Liver (tissue), 9 donors: ENCODE measurements around the gene SLC5A3. TPM values are rescaled to one million over a fixed set of nuclear protein-coding genes. Genes with fewer than 3 reads are reported as not detected.

ENCODE experiments used
- DNase-seq: peaks from one replicate; pipeline ENCODE4 v3.0.0-alpha.2; 2017; ENCODE audit warnings: low spot score
- H3K27ac ChIP-seq, 2 donors: one replicate each; pipeline ENCODE4 v1.7.0; 2013; ENCODE audit warnings: inconsistent platforms in 2 of 2, low read length in 2 of 2, control low read depth in 1 of 2, low read depth in 1 of 2, mild to moderate bottlenecking in 1 of 2
- H3K27me3 ChIP-seq, 4 donors: one replicate each; pipeline versions ENCODE4 v1.6.1 to v1.7.0; 2013; ENCODE audit warnings: low read length in 3 of 4, inconsistent platforms in 1 of 4, mild to moderate bottlenecking in 1 of 4, moderate library complexity in 1 of 4; ENCODE audit not compliant: control insufficient read depth in 4 of 4, insufficient read depth in 4 of 4
- H3K36me3 ChIP-seq, 4 donors: one replicate each; pipeline versions ENCODE4 v1.6.1 to v1.7.0; 2013; ENCODE audit warnings: low read length in 3 of 4, mild to moderate bottlenecking in 3 of 4, low read depth in 1 of 4, moderate library complexity in 1 of 4; ENCODE audit not compliant: control insufficient read depth in 4 of 4, insufficient read depth in 3 of 4
- H3K4me1 ChIP-seq, 4 donors: one replicate each; pipeline versions ENCODE4 v1.6.1 to v1.7.0; 2013; ENCODE audit warnings: low read length in 3 of 4, mild to moderate bottlenecking in 3 of 4, moderate library complexity in 1 of 4; ENCODE audit not compliant: control insufficient read depth in 4 of 4, insufficient read depth in 4 of 4
- H3K4me3 ChIP-seq, 3 donors: one replicate each; pipeline versions ENCODE4 v1.6.1 to v1.7.0; 2013; ENCODE audit warnings: low read length in 3 of 3, control low read depth in 1 of 3, low read depth in 1 of 3, mild to moderate bottlenecking in 1 of 3
- H3K9ac ChIP-seq, 2 donors: one replicate each; pipeline ENCODE4 v1.7.0; 2013; ENCODE audit warnings: low read length in 2 of 2, mild to moderate bottlenecking in 2 of 2, moderate library complexity in 2 of 2, control low read depth in 1 of 2, low read depth in 1 of 2
- H3K9me3 ChIP-seq, 4 donors: one replicate each; pipeline versions ENCODE4 v1.6.1 to v1.7.0; 2013; ENCODE audit warnings: low read length in 3 of 4; ENCODE audit not compliant: control insufficient read depth in 4 of 4
- EGR1 ChIP-seq, 2 donors: IDR thresholded peaks; 2 replicates each; pipeline ENCODE4 v1.6.1; 2016 to 2018; ENCODE audit warnings: antibody characterized with exemption in 2 of 2, low read depth in 2 of 2
- FOXA2 ChIP-seq: IDR thresholded peaks from 2 replicates; pipeline ENCODE4 v1.6.1; 2016; ENCODE audit warnings: antibody characterized with exemption
- GABPA ChIP-seq, 2 donors: IDR thresholded peaks in 1 of 2; conservative IDR thresholded peaks in 1 of 2; 2 replicates each; pipeline ENCODE4 v1.6.1; 2016; ENCODE audit warnings: antibody characterized with exemption in 2 of 2, mild to moderate bottlenecking in 1 of 2, moderate library complexity in 1 of 2
- HNF4A ChIP-seq, 2 donors: conservative IDR thresholded peaks; 2 replicates each; pipeline ENCODE4 v1.6.1; 2016; ENCODE audit warnings: antibody characterized with exemption in 2 of 2, mild to moderate bottlenecking in 2 of 2
- HNF4G ChIP-seq: IDR thresholded peaks from 2 replicates; pipeline ENCODE4 v1.6.1; 2016; ENCODE audit warnings: antibody characterized with exemption
- JUND ChIP-seq, 2 donors: IDR thresholded peaks; 2 replicates each; pipeline ENCODE4 v1.6.1; 2016; ENCODE audit warnings: antibody characterized with exemption in 2 of 2
- NR2F2 ChIP-seq: IDR thresholded peaks from 2 replicates; pipeline ENCODE4 v1.6.1; 2016; ENCODE audit warnings: antibody characterized with exemption
- RAD21 ChIP-seq, 2 donors: IDR thresholded peaks; 2 replicates each; pipeline ENCODE4 v1.6.1; 2016; ENCODE audit warnings: antibody characterized with exemption in 2 of 2, mild to moderate bottlenecking in 2 of 2
- RXRA ChIP-seq, 2 donors: IDR thresholded peaks; 2 replicates each; pipeline ENCODE4 v1.6.1; 2017 to 2018; ENCODE audit warnings: antibody characterized with exemption in 2 of 2, mild to moderate bottlenecking in 1 of 2
- SP1 ChIP-seq: IDR thresholded peaks from 2 replicates; pipeline ENCODE4 v1.6.1; 2018; ENCODE audit warnings: antibody characterized with exemption, mild to moderate bottlenecking
- TAF1 ChIP-seq: conservative IDR thresholded peaks from 2 replicates; pipeline ENCODE4 v1.6.1; 2016; ENCODE audit warnings: antibody characterized with exemption, mild to moderate bottlenecking
- YY1 ChIP-seq: IDR thresholded peaks from 2 replicates; pipeline ENCODE4 v1.6.1; 2016; ENCODE audit warnings: antibody characterized with exemption, mild to moderate bottlenecking
- WGBS: extraction: QIAGEN DNeasy Blood & Tissue Kit; methylation state at CpG from one replicate; pipeline ENCODE4 v1.1.7; 2013; 5-methylcytosine and 5-hydroxymethylcytosine counted together
- polyA plus RNA-seq, 2 donors: library from polyadenylated mRNA; stranded (reverse) in 1 of 2; unstranded in 1 of 2; fragments of 200-250 nt in 1 of 2; fragments of >200 nt in 1 of 2; fragmentation: Nextera tagmentation in 1 of 2; extraction: Ambion mirVana in 1 of 2; gene quantifications; one replicate each; pipeline versions ENCODE4 v1.2.1 to v1.2.3, GENCODE V29; 2013 to 2015
- total RNA-seq, 2 donors: library from RNA; depleted of rRNA; stranded (reverse); fragments of >200 nt; gene quantifications; one replicate each; pipeline ENCODE4 v1.2.3, GENCODE V29; 2014
- TF ChIP-seq, protein P1 (sequence below): IDR thresholded peaks from 2 replicates; pipeline ENCODE4 v1.6.1; 2016; ENCODE audit warnings: antibody characterized with exemption, mild to moderate bottlenecking
- TF ChIP-seq, protein P2 (sequence below): IDR thresholded peaks from 2 replicates; pipeline ENCODE4 v1.6.1; 2016; ENCODE audit warnings: antibody characterized with exemption
- TF ChIP-seq, protein P3 (sequence below): fragments of 150-350 bp; IDR thresholded peaks from 2 replicates; pipeline ENCODE4 v1.5.1; 2017; ENCODE audit warnings: improper control_type of control experiment, low read depth, low read length; ENCODE audit not compliant: missing input control
- TF ChIP-seq, protein P4 (sequence below): IDR thresholded peaks from 2 replicates; pipeline ENCODE4 v1.6.1; 2016; ENCODE audit warnings: antibody characterized with exemption
- donor health status: healthy.
- donor health status: healthy.
- donor health status: healthy.
- donor health status: healthy.
- donor health status: healthy.

SLC5A3 gene
- 10 to 100 TPM; 13.3 to 16.6 TPM for total RNA-seq
- polyA plus RNA-seq: 1 to 10 TPM; 1.5 to 2.9 TPM

DNA sequence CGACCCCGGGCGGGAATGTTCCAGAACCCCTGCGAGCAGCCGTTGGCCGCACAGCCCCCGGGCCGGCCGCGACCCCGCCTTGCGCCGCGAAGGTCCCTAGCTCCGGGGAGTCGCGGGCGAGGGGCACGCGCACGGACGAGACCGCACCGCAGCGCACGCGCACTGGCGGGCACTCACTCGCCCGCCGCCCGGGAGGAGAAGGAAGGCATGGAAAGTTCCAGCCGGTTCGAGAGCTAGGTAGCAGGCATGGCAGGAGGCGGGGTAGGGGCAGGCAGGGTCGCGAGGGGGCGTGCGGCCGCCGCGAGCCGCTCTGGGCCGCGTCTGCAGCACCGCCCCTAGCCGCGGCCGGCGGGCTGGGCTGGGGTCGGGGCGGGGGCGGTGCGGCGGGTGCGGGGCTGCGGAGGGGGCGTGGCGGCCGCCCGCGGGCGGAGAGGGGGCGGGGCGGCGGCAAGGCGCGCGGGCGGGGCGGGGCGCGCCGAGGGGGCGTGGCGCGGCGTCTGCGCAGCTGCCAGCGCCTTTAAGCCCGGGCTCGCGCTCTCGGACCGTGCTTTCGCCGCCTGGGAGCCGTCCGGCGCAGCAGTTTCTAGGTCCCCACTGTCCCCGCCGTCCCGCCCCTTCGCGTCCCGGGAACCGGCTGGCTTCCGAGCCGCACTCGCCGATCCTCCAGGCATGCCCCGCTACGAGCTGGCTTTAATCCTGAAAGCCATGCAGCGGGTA lies at the start of gene SLC5A3, which contains the start of gene MRPS6:
SLC5A3 (plus strand) TSS at position 547 of the 717 bp plus-strand sequence. CDS start 21,621 bp downstream, outside the sequence.
MRPS6 (plus strand) TSS at position 547 of the 717 bp plus-strand sequence; CDS start at position 670, 123 bp downstream.
- TF ChIP-seq RAD21 (IDR thresholded peaks at IDR 0.05) (peak in 1 of 2 donors; percentile 16), SP1 (no peak), TAF1 (no peak), HNF4G (no peak), YY1 (peak; percentile 58)
- TF ChIP-seq, protein P1, sequence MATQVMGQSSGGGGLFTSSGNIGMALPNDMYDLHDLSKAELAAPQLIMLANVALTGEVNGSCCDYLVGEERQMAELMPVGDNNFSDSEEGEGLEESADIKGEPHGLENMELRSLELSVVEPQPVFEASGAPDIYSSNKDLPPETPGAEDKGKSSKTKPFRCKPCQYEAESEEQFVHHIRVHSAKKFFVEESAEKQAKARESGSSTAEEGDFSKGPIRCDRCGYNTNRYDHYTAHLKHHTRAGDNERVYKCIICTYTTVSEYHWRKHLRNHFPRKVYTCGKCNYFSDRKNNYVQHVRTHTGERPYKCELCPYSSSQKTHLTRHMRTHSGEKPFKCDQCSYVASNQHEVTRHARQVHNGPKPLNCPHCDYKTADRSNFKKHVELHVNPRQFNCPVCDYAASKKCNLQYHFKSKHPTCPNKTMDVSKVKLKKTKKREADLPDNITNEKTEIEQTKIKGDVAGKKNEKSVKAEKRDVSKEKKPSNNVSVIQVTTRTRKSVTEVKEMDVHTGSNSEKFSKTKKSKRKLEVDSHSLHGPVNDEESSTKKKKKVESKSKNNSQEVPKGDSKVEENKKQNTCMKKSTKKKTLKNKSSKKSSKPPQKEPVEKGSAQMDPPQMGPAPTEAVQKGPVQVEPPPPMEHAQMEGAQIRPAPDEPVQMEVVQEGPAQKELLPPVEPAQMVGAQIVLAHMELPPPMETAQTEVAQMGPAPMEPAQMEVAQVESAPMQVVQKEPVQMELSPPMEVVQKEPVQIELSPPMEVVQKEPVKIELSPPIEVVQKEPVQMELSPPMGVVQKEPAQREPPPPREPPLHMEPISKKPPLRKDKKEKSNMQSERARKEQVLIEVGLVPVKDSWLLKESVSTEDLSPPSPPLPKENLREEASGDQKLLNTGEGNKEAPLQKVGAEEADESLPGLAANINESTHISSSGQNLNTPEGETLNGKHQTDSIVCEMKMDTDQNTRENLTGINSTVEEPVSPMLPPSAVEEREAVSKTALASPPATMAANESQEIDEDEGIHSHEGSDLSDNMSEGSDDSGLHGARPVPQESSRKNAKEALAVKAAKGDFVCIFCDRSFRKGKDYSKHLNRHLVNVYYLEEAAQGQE: peak; percentile 52
- no peaks in the 10 kb centered on the region for H3K9me3 ChIP-seq
- peak within 1 kb of the TSS; percentile 89 to 95 for H3K27ac ChIP-seq
- DNase-seq: peak; percentile 84
- H3K4me1 ChIP-seq: peaks cover under 1 to 22% (median 10%) of the 10 kb centered on the region in 4 donors
- no peaks in the 10 kb centered on the region for H3K27me3 ChIP-seq
- H3K4me3 ChIP-seq: peak within 1 kb of the TSS; percentile 66 to 98 (median 83)
- WGBS: under 1% methylated on average over 104 of the region's 104 CpGs
- H3K36me3 ChIP-seq: peaks cover 0 to 1% (median 0%) of the 10 kb centered on the region in 4 donors
- H3K9ac ChIP-seq: peak within 1 kb of the TSS; percentile 24 to 68

DNA sequence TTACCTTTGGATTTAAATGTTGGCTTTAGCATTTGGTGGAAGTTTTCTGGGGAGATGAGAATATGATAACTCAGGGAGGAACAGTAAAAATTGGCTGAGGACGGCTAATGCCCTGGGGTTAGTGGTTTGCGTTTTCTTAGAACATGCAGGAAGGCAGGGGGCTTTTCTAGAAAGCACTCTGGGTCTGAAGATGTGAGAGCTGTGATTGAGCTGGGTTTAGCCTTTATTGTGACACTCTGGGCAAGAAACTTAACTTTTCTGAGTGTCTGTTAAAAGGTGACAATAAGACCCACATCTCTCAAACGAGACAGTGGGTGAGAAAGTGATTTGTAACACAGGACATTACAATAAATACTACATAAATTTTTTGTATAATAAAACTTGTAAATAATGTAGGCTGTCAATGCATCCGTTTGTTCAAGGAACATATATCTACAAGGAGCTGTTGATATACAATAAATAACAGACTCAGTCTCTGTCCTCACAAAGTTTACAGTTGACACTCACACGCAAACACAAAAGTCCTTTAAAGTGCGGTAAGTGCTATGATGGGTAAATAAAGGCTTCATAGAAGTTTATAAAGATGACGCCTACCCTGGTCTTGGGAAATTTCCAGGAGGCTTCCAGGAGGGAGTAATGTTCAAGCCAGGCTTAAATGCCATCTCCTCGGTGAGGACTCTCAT lies 49.5 kb upstream of the SLC5A3 start:
- Histone ChIP-seq H3K4me1 (peaks cover 0 to 2% (median 0%) of the 10 kb centered on the region in 4 donors), H3K36me3 (no peaks in the 10 kb centered on the region), H3K27me3 (no peaks in the 10 kb centered on the region), H3K4me3 (no peak overlapping the region), H3K9me3 (peaks cover 0 to 3% (median under 1%) of the 10 kb centered on the region in 4 donors), H3K27ac (no peak overlapping the region), H3K9ac (no peak overlapping the region)
- DNase-seq: no peak
- TF ChIP-seq YY1: no peak
- TF ChIP-seq, protein P1: no peak
- TF ChIP-seq JUND (IDR thresholded peaks at IDR 0.05): no peak
- TF ChIP-seq HNF4G: no peak
- no peak for TF ChIP-seq GABPA (IDR thresholded peaks at IDR 0.05 in 1 of 2, conservative IDR thresholded peaks at IDR 0.05 in 1 of 2)
- TF ChIP-seq RAD21 (IDR thresholded peaks at IDR 0.05): no peak
- TF ChIP-seq, protein P2, sequence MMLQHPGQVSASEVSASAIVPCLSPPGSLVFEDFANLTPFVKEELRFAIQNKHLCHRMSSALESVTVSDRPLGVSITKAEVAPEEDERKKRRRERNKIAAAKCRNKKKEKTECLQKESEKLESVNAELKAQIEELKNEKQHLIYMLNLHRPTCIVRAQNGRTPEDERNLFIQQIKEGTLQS: no peak
- TF ChIP-seq, protein P3, sequence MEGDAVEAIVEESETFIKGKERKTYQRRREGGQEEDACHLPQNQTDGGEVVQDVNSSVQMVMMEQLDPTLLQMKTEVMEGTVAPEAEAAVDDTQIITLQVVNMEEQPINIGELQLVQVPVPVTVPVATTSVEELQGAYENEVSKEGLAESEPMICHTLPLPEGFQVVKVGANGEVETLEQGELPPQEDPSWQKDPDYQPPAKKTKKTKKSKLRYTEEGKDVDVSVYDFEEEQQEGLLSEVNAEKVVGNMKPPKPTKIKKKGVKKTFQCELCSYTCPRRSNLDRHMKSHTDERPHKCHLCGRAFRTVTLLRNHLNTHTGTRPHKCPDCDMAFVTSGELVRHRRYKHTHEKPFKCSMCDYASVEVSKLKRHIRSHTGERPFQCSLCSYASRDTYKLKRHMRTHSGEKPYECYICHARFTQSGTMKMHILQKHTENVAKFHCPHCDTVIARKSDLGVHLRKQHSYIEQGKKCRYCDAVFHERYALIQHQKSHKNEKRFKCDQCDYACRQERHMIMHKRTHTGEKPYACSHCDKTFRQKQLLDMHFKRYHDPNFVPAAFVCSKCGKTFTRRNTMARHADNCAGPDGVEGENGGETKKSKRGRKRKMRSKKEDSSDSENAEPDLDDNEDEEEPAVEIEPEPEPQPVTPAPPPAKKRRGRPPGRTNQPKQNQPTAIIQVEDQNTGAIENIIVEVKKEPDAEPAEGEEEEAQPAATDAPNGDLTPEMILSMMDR: no peak
- no peak for TF ChIP-seq HNF4A (conservative IDR thresholded peaks at IDR 0.05)
- no peak for TF ChIP-seq NR2F2
- no peak for TF ChIP-seq TAF1
- TF ChIP-seq, protein P4, sequence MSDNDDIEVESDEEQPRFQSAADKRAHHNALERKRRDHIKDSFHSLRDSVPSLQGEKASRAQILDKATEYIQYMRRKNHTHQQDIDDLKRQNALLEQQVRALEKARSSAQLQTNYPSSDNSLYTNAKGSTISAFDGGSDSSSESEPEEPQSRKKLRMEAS: no peak
- TF ChIP-seq EGR1 (IDR thresholded peaks at IDR 0.05; ENCODE audit: low read depth in 2 of 2): no peak
- TF ChIP-seq FOXA2: no peak
- no peak for TF ChIP-seq RXRA (IDR thresholded peaks at IDR 0.05)
- WGBS: 80% methylated on average over 8 of the region's 8 CpGs
